ENCODE results near the gene OPN1MW3. TPM values are rescaled to one million over a fixed set of nuclear protein-coding genes. Genes with fewer than 3 reads are reported as not detected.
"Not testable (repeated sequence)": the region's sequence is repeated elsewhere in the genome, so short reads cannot be mapped to it uniquely, and the experiment has no call there.

Gene OPN1MW3
- total RNA-seq, result not detected in 2 replicates

- not testable (repeated sequence) for DNase-seq (ENCODE audit: low read depth in 2 of 2)
Measured at GRCh38 chrX:154257282-154257681, at the start of gene OPN1MW3. OPN1MW3 (plus strand) TSS chrX:154257582; CDS start chrX:154257620, 38 bp downstream.

- not testable (repeated sequence) for DNase-seq (ENCODE audit: low read depth in 2 of 2)
Measured at GRCh38 chrX:154209670-154210418, 47.5 kb upstream of the OPN1MW3 start.

DNA sequence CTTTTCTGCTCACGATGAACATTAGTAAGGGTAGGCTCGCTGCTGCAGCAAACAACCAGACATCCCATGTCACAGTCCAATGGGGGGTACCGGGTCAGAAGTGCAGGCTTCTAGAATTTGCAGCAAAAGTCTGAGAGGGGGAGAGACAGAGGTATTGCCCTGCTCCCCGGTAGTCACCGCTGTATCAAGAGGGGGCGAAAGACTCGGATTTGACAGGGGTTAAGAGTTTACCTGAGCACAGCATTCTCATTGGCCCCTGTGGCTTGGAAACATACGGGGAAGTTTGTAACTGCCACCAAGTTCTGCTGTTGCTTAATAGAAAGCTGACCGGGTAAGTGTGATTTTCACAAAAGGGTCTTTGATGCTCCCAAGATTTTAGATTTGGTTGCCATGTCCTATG, 46.3 kb upstream of the OPN1MW3 start:
- not testable (repeated sequence) for DNase-seq (ENCODE audit: low read depth in 2 of 2)

DNA sequence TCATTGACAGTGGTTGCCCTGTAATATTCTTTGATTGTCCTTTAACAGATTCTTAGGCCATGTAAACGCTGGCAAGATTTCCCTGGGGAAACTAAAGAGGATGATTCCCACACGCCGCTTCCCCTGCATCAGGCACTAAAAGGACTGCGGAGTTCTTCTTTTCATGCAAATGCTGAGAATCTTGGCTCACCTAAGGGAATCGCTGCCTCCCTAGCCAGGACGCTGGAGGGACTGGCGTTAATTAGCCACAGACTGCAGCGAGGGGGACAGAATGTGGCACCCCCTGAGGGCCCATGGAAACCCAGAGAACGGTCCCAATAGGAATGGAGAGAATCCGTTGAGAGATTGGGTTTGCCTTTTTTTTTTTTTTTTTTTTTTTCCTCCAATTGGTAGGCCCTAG, 45.9 kb upstream of the OPN1MW3 start:
- DNase-seq (ENCODE audit: low read depth in 2 of 2), result not testable (repeated sequence)

- not testable (repeated sequence) for DNase-seq (ENCODE audit: low read depth in 2 of 2)
Measured at GRCh38 chrX:154219456-154219855, 37.9 kb upstream of the OPN1MW3 start, which contains the start of gene OPN1MW2. OPN1MW2 (plus strand) TSS chrX:154219756; CDS start chrX:154219816, 60 bp downstream.

DNA sequence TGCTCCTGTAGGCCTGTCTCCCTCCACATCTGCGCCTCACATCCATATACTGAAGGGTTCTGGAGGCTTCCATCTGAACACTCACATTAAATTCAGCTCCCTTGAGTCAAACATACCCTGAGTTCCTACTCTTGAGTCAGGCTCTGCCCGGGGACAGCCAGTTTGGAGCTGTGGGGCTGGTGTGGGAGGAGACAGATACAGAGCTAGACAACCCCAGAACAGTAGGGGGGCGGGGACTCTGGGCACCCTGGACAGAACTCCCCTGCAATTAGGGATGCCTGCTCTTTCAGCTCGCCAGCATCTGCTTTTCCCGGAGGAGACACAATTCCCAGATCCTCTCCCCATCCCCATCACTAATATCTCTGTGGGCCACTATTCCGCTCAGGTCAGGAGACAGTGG, 32.1 kb upstream of the OPN1MW3 start:
- not testable (repeated sequence) for DNase-seq (ENCODE audit: low read depth in 2 of 2)

DNA sequence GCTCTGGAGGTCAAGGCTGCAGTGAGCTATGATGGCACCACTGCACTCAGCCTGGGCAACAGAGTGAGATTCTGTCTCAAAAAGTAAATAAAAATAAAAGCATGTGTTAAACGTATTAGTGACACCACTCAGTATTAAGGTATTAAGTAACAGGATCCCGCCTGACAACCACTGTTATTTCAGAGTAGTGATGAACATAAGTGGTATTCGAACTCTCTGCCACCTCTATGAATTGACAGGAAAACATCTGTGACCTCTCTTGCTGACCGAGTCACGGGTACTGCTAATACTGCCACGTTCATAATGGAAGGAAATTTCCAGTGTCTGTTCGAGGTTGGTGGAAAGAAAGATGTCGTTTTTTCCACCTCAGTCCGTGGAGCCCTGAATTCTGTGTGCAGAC, 30.7 kb upstream of the OPN1MW3 start:
- DNase-seq (ENCODE audit: low read depth in 2 of 2), result not testable (repeated sequence)

DNA sequence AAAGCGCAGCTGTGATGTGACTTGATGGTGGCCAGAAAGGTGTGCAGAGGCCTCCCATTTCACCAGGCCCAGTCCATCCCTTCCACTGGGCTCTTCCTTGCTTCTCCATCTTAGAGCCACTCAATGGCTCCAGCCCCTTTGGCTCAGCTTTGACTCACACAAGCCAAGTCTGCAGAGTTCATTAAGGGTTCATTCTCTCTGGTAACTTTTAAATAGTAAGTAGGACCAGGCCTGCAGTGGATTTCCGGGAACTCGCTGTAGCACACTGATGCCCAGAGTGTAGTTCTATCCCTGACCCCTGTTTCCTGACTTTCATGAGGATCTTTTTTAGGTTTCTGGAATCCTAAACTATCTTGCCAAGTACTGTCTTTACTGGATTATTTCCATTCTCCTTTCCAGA, 25.9 kb upstream of the OPN1MW3 start:
- DNase-seq (ENCODE audit: low read depth in 2 of 2), result not testable (repeated sequence)

DNA sequence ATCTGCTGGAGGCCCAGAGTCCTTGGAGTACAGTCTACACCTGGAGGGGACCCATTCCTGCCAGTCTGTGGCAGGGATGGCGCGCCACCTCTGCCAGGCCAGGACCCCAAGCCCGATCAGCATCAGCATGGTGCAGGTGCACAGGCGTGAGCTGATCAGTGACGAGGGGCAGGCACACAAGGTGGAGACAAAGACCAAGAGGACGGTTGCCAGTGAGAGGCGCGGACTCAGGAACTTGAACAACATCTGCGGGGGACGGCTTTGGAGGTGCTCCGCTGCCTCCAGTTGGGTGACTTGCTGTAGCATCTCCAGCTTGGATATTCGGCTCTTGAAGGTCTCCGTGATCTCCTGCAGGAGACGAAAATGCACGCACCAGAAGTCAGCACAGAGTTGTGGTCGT, 23.8 kb upstream of the OPN1MW3 start:
- DNase-seq (ENCODE audit: low read depth in 2 of 2), result not testable (repeated sequence)

GRCh38 chrX:154238939-154239559, 18.3 kb upstream of the OPN1MW3 start:
- not testable (repeated sequence) for DNase-seq (ENCODE audit: low read depth in 2 of 2)

- not testable (repeated sequence) for DNase-seq (ENCODE audit: low read depth in 2 of 2)
Measured at GRCh38 chrX:154239982-154240503, 17.3 kb upstream of the OPN1MW3 start.

DNA sequence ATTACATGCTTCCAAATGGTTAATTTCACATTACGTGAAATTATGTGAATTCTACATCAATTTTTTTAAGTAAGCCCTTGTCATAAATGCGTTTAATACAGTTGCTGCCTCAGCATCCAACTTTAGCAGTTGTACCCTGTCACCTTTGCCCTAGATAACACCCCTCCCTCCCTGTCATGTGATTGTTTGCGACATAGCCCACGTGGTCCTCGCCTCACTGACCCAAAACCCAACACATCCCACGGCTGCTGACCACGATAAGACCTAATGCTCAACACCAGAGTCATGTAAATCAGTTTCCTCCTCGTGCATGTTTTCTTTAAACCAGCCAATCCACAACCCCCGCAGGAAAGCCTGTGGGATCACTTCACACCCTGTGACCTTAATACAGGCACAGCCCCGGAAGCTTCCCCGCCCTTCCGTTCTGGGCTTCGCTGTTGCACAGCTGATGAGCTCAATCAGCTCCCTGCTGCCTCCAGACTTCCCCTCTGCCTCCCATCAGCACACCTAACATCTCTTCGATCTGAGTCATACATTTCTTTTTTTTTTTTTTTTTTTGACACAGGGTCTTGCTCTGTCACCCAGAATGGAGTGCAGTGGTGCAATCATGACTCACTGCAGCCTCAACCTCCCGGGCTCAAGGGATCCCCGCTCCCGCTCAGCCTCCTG, 9.9 kb upstream of the OPN1MW3 start:
- DNase-seq (ENCODE audit: low read depth in 2 of 2), result not testable (repeated sequence)

DNA sequence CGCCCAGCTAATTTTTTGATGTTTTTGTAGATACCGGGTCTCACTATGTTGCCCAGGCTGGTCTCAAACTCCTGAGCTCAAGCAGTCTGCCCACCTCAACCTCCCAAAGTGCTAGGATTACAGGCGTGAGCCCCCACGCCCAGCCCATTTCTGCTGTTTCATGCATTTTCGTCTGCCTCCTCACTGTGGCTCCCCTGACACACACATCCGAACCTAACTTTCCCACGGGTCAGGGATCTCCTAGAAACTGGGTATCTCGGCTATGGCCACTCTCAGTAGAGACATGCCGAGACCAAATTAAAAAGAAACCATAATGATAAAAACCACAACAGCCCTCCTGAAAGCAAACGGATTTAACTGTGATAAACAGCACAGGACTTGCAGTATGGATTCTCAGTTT, 9.3 kb upstream of the OPN1MW3 start:
- not testable (repeated sequence) for DNase-seq (ENCODE audit: low read depth in 2 of 2)

- DNase-seq (ENCODE audit: low read depth in 2 of 2), result not testable (repeated sequence)
Measured at GRCh38 chrX:154258711-154259110, 1.3 kb downstream of the OPN1MW3 start.

GRCh38 chrX:154263072-154263471, 5.7 kb downstream of the OPN1MW3 start:
- not testable (repeated sequence) for DNase-seq (ENCODE audit: low read depth in 2 of 2)

DNA sequence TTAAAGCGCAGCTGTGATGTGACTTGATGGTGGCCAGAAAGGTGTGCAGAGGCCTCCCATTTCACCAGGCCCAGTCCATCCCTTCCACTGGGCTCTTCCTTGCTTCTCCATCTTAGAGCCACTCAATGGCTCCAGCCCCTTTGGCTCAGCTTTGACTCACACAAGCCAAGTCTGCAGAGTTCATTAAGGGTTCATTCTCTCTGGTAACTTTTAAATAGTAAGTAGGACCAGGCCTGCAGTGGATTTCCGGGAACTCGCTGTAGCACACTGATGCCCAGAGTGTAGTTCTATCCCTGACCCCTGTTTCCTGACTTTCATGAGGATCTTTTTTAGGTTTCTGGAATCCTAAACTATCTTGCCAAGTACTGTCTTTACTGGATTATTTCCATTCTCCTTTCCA, 11.9 kb downstream of the OPN1MW3 start:
- not testable (repeated sequence) for DNase-seq (ENCODE audit: low read depth in 2 of 2)

DNA sequence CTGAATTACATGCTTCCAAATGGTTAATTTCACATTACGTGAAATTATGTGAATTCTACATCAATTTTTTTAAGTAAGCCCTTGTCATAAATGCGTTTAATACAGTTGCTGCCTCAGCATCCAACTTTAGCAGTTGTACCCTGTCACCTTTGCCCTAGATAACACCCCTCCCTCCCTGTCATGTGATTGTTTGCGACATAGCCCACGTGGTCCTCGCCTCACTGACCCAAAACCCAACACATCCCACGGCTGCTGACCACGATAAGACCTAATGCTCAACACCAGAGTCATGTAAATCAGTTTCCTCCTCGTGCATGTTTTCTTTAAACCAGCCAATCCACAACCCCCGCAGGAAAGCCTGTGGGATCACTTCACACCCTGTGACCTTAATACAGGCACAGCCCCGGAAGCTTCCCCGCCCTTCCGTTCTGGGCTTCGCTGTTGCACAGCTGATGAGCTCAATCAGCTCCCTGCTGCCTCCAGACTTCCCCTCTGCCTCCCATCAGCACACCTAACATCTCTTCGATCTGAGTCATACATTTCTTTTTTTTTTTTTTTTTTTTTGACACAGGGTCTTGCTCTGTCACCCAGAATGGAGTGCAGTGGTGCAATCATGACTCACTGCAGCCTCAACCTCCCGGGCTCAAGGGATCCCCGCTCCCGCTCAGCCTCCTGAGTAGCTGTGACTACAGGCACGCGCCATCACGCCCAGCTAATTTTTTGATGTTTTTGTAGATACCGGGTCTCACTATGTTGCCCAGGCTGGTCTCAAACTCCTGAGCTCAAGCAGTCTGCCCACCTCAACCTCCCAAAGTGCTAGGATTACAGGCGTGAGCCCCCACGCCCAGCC, 27.3 kb downstream of the OPN1MW3 start:
- DNase-seq (ENCODE audit: low read depth in 2 of 2), result not testable (repeated sequence)

DNA sequence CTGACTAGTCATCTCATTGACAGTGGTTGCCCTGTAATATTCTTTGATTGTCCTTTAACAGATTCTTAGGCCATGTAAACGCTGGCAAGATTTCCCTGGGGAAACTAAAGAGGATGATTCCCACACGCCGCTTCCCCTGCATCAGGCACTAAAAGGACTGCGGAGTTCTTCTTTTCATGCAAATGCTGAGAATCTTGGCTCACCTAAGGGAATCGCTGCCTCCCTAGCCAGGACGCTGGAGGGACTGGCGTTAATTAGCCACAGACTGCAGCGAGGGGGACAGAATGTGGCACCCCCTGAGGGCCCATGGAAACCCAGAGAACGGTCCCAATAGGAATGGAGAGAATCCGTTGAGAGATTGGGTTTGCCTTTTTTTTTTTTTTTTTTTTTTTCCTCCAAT, 29.0 kb downstream of the OPN1MW3 start:
- not testable (repeated sequence) for DNase-seq (ENCODE audit: low read depth in 2 of 2)

GRCh38 chrX:154294791-154295574, 37.6 kb downstream of the OPN1MW3 start, which contains the start of gene TEX28:
TEX28 (minus strand) TSS chrX:154295124; CDS start chrX:154292117, 3,007 bp downstream.
- DNase-seq (ENCODE audit: low read depth in 2 of 2), result no peak
